GM18868 (cell line): ENCODE measurements around the gene RNU1-2.
A peak's percentile ranks its signal among the peaks of the same experiment; 100 is the strongest.
"Not testable (repeated sequence)": the region's sequence is repeated elsewhere in the genome, so short reads cannot be mapped to it uniquely, and the experiment has no call there.

Source experiments
- ATAC-seq: cut with Tn5 transposase; IDR thresholded peaks from one replicate; pipeline ENCODE4 v1.9.1; 2021; ENCODE audit warnings: mild to moderate bottlenecking, moderate library complexity; ENCODE audit not compliant: unreplicated experiment

The RNU1-2 gene

DNA sequence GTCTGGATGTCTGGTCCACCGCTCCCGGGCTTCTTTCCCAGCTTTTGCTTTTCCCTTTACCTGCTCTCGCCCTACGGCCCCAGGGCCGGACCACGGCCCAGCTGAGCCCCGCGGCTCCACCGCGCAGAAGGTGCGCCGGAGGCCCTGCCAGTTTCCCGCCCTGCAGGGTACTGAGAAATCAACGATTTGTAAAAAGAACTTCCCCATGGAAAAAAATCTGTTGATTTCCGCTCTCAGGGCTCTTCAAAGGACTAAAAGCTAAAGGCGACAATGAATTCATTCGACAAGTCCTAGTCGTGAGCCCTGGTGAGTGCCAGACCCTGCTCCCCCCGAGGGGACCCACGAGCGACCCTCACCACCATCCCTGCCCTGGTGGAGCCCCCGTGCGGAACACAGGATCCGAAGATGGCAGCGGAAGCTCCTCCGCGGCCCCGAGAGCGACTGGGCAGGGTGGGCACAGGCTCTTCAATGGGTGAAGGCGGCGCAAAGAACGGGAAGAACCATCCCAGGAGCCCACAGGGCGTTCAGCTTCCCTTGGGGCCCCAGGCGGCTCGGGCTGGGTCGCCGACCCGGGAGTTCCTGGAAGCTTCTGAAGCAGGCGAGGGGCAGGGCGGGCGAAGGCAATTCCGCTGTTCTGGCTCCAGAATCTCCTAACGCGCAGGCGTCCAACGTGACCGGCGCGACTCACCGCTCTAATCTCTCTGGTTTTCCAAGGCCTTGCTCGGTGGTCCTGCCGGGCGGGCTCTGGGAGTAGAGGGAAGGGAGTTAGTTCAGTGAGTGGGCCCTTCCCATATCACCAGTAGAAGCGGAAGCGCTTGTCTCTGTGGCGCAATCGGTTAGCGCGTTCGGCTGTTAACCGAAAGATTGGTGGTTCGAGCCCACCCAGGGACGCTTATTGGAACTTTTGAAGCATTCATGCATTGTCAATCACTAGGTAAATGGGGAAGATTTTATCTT is 6.6 kb upstream of the RNU1-2 start:
- no peak for ATAC-seq

DNA sequence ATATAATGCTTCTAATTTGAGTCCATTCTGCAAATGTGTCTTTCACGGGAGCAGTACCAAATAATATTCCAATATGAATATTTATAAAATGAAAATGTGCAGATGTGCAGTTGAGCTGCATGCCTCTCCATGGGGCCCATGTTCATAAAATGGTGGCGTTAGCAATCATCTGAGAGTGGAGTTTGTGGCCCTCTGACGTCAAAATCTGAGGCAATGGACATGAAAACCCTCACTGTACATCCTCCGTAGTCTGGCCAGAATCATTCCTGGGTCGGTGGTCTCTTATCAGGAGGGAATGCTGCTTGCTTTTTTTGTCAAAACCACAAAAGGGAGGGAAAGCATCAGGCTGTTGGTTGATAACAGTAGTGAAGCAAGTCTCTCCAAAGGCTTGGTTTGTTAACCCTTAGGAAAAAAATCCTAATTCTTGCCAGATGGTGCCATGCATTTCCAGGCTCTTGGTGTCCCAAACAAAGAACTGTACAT is 5.2 kb upstream of the RNU1-2 start:
- ATAC-seq: not testable (repeated sequence)

DNA sequence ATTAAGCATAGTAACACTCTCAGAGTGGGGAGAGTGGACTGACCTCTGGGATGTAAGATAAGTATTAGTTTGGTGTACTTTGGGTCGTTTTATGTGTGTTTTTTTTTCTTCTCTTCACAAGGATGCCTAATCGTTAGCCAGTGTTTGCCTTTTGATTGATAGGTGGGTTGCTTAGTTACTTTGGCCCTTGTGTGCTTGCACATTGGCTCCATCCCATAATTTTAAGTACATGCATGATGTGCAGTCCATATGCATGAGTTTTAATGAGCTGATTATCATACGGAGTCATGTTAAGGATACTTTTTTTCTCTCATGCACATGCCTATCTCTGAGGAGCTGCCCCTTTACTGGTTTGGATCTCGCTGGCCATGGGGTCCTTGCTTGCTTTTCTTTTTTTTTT is 4.7 kb upstream of the RNU1-2 start:
- not testable (repeated sequence) for ATAC-seq

DNA sequence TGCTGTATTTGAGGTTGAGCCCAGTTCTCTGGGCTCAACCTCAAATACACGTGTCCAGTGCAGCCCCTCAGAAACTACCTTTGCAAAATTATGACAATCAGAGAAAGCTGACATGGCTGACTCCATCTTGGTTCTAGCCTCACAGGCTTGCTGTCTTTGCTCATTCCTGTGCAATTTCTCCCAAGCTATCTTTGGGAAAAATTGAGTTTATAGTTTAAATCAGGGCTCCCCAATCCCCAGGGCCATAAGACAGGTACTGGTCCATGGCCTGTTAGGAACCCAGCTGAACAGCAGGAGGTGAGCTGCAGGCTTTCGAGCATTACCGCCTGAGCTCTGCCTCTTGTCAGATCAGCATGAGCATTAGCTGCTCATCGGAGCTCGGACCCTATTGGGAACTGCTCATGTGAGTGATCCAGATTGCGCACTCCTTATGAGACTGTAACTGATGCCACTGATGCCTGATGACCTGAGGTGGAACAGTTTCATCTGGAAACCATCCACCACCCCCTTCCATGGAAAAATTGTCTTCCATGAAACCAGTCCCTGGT is 2.7 kb upstream of the RNU1-2 start:
- not testable (repeated sequence) for ATAC-seq

DNA sequence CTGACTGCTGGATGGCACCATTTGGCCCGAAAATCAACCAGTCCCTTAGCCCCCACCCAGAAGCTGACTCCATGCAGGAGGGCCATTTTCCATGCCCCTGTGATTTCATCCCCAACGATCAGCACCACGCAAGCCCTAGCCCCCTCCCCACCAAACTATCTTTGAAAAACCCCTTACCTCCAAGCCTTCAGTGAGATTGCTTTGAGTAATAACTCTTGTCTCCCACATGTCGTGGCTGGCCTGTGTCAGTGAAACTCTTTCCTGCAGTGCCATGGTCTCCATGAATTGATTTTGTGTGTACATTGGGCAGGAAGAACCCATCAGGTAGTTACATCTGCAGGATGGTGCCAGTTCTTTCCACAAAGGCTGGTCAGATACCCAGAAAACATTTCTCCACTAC is 2.0 kb upstream of the RNU1-2 start:
- not testable (repeated sequence) for ATAC-seq

DNA sequence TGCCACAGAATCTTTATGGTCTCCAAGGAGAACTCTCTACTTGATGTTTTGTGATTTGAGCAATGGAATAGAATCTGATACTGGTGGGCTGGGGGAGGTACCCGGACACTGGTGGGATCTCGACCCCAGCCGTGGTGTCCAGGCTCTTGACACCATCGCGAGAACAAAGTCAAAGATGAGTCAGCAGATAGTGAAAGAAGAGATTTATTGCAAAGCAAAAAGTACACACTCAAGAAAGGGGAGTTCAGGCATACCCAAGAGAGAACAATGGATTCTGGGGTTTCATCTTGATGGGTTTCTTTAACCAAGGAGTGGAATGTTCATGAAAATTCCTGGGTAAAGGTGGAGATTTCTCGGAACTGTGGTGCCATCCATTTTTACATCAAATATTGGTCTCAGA is 1.4 kb upstream of the RNU1-2 start:
- not testable (repeated sequence) for ATAC-seq

DNA sequence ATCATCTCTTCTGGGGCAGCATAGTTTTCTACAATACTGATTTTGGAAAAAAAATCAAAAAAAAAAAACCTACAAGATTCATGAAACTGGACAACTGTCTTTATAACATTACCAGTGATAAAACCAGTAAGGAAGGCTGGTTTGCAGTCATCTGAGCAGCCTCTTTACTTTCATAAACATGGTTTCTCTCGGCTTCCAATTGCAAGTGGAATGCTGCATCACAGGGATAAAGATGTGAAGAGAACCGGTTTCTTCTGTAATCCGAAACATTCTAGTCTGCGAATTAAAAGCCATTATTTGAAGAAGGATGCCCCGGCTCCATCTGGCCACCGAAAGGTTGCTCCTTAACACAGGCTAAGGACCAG is 565 bp upstream of the RNU1-2 start:
- ATAC-seq: not testable (repeated sequence)

DNA sequence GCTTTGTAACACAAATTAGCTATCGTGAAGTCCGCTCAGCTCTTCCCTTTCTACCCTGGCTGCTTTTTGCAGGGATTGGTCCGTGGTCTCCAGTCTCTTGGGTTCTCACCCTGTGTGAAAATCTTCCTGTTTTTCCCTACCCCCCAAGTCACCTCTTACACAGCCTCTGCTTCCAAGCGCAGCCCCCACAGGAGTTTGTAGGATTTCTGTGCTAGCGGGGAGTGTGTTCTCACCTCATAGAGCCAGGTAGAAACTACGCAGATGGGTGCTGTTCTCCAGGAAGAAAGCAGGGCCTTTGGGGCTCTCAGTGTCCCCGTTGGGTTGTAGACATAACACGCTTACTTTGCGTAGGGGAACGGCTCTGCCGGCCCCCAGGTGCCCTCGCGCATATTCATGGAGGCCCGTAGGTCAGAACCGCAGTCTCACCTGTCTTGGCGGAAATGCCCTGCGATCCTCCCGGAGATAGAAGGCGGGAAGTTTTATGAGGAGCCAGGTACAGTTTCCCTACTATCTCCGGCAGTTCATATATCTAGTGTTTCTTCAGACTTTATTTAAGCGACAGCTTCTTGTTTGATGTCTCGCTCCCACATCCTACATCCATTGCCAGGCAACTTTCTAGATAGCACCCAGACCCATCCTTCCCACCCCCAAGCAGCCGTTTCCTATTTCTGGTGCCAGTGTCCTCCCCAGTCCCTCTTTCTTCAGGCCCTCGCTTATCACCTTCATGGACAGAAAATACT is 706 bp downstream of the RNU1-2 start:
- not testable (repeated sequence) for ATAC-seq

DNA sequence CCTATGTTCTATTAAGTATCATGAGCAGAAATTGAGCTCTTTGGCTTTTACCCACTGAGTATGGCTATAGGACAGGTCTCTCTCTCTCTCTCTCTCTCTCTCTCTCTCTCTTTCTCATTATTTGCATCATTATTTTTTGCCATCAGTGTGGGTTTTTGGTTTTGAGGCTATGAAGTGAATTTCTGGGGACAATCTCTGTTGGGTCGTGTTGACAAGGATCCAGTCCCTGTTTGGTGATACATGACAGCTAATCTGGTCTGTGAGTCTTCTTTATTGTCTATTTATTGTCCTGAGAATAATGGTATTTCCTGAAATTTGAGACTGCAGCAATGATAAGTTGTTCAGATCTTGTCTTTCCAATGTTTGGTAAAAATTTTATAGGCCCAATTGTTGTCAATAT is 1.9 kb downstream of the RNU1-2 start:
- ATAC-seq: not testable (repeated sequence)

DNA sequence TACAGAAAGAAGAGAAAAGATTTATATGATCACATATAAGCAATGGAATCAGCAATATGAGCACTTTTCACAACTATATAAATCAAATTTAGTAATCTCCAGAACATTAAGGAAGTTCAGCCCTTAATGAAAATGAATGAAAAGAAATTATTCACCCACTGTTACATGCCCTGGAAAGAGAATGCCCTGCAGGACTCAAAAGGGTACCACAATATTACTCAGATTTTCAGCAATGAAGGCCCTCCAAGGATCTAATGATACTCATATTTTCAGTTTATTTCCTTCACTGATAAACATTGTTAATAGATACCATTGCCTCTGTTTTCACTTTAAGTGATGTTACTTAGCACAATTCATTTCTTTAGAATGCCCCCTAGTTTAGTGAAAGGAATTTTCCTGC is 2.5 kb downstream of the RNU1-2 start:
- ATAC-seq: not testable (repeated sequence)

DNA sequence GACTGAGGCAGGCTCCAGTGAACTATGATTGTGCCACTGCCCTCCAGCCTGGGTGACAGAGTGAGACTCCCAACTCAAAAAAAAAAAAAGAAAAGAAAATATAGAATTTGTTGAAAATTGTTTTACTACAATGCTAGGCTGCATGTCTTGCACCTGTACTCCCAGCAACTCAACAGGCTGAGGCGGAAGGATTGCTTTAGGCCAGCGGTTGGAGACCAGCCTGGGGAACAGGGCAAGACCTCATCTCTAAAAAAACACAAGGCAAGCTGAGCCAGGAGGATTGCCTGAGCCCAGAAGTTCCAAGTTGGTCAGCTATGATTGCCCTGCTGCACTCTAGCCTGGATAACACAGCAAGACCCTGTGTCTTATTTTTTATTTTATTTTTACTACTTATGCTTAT is 3.2 kb downstream of the RNU1-2 start:
- ATAC-seq: not testable (repeated sequence)

DNA sequence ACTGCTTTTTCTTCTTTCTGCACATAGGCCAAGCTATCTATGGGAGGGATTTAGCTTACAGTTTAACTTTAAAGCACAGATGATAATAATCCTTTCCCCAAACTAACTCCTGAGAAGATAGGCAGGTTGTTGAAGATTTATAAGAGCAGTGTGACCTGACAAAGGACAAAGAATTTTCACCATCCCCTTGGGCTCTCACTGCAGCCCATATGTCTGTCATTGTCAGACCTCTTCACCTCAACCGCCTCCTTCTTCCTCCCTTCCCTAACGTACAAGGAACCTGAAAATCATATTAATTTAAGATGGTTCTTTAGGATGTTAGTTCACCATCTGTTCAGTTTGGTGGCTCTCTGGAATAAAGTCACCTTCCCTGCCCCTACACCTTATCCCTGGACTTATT is 5.0 kb downstream of the RNU1-2 start:
- no peak for ATAC-seq

DNA sequence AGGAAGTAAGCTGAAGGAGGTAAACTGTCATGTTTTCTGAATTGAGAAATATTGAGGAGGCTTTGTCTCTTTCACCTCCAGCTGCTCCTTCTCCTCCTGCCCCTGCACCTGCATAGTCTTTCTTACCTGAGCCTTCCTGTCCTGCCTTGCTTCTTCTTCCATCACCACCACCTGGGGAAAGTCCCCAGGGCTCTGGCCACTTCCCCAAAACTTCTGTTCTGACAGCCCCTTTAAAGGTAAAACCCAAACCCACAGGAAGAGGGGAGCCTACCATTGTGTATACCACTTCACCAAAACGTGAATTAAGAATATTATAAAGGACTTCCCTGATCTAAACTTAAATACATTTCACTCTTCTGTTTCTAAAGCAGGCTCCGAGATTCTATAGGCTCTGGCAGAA is 5.6 kb downstream of the RNU1-2 start:
- ATAC-seq: not testable (repeated sequence)

DNA sequence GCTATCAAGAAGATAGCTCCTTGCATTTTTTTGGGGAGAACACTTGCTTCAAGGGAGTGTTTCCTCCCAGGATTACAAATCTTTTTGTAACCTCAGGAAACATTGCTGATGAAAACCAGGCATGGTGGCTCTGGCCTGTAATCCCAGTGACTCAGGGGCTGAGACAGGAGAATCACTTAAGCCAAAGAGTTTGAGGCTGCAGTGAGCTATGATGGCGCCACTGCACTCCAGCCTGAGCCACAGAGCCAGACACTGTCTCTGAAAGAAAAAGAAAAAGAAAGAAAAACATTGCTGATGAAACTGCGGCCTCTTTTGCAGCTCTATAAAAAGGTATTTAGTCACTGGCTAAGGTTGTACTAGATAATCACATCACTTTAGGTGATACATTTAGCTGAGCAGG is 7.3 kb downstream of the RNU1-2 start:
- no peak for ATAC-seq

DNA sequence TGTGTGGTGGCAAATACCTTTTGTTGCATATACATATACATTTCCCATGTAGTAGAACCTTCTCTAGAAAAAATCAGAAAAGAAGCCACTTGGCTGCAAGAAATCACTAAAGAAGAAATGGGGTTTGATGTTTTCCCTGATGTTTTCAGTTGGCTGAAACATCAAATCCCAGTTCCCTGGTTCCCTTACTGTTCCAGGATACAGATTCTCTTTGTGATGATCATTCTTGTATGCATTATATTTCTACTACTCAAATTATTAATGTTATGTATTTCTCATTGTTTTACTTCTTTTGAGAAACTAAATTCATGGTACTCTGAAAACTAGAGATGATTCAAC is 7.6 kb downstream of the RNU1-2 start:
- no peak for ATAC-seq

DNA sequence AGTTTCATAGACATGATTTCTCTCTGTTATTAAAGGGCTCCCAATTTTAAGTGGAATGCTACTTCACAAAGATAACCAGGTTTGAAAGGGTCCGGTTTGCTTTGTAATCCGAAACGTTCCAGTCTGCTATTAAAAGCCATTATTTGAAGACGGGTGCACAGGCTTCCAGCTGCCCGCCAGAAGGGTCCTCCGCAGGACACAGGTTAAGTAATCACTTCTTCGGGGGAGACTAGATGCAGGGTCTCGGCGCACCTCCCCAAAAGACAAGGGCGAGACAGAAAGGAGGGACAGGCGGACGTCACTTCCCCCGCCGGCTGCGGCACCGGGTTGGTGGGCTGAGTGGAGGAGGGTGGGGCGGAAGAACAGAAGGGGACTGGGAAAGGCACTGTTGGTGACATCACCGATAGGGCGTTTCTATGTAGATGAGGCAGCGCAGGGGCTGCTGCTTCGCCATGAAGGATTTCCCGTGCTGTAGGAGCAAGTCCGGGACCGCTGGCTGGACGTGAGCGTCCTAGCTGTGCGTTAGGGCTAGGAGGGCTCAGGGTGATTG is 8.9 kb downstream of the RNU1-2 start:
- ATAC-seq: peak; percentile 92

DNA sequence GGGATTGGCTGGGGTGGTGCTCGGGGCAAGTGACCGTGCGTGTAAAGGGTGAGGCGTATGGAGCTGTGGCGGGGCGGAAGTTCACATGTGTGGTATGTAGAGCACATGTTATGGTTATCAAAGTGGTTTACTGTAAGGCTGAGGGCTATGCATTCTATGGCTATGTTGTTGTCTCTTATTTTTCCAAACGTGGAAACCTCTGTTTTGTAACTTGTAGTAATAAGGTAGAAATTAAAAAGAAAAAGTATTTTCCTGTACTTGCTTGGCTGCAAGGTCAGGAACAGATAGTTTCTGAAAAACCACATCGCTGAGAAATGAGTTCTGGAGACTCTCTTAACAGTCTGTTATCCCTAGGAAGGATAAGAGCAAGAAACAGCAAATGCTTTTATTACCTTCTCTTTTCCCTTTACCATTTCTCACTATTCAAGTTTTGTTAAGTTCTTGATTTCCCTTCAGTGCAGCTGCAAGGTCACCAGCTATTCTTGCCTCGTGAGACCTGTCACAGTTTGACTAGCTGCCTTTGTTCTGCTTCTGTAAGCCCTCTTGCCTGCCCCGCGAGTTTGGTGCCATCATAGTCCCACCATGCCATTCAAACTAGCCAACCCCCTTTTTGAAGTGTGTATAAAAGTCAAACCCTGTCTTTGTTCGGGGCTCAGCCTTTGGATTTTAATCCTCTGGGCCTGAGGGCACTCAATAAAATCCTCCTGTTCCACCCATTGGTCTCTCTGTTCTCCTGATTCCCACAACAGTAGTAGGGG is 9.5 kb downstream of the RNU1-2 start:
- peak; percentile 65 for ATAC-seq

DNA sequence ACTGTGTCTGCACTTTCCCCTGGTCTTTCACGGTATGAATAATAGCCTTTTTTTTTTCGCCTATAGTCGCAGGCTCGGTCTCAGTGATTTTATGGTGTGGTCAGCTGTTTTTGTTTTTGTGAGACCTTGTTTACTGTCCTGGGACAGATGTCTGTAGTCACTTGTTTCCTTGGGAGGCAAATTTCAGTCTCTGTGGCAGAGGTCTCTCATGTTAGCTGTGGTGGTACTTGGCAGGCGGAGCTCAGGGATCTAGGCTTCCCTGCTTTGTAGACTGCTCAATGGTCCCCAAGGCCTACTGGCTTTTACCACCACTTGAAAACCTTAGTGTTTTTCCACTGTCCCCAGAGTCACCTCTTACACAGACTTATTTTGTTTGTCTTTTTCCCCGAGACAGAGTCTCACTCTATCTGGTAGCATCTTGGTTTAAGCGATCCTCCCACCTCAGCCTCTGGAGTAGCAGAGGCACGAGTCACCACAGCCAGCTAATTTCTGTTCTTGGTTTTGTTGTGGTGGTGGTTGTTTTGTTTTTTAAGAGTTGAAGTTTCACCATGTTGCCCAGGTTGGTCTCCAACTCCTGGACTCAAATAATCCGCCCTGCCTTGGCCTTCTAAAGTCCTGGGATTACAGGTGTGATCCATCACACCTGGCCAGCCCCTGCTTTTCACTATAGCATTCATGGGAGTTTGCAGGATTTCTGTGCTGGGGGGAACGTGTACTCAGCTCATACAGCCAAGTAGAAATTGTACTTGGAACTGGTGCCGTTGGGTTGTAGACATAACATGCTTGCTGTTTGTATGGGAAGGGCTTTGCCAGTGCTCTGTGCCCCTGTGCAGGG is 10.3 kb downstream of the RNU1-2 start:
- ATAC-seq: no peak

DNA sequence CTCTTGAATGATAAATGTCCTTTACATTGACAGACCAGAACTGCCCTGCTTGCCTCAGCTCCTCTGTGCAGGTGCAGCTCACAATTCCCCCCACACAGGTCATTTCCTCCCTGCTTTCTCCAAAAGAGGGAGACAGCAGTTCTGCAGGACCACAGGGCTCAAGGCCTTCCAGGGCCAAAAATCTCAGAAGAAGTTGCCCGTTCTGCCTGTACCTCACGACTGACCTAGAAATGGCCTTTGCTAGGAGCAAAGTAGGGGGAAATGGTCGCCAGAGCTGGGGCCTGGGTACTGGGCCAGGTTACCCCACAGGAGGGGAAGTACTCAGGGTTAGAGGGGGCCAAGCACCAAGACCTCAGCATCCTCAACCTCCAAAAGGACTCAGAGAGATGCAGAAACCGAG is 11.1 kb downstream of the RNU1-2 start:
- no peak for ATAC-seq
